HUES64 (cell line): ENCODE measurements around the gene CSTF2T.
"Not testable (repeated sequence)": the region's sequence is repeated elsewhere in the genome, so short reads cannot be mapped to it uniquely, and the experiment has no call there.

Experiments used
- H3K27ac ChIP-seq: 2 replicates; pipeline ENCODE4 v1.7.0; 2013; ENCODE audit warnings: low read depth, low read length, inconsistent platforms
- H3K27me3 ChIP-seq: 2 replicates; pipeline ENCODE4 v1.6.1; 2013; ENCODE audit warnings: mild to moderate bottlenecking, low read length; ENCODE audit not compliant: insufficient read depth
- H3K36me3 ChIP-seq: 2 replicates; pipeline ENCODE4 v1.6.1; 2013; ENCODE audit warnings: mild to moderate bottlenecking, low read length; ENCODE audit not compliant: insufficient read depth
- H3K4me1 ChIP-seq: 2 replicates; pipeline ENCODE4 v1.6.1; 2013; ENCODE audit warnings: mild to moderate bottlenecking, low read length, moderate library complexity; ENCODE audit not compliant: insufficient read depth
- H3K4me3 ChIP-seq: 2 replicates; pipeline ENCODE4 v1.5.1; 2013; ENCODE audit warnings: mild to moderate bottlenecking, low read length, moderate library complexity
- H3K9ac ChIP-seq: 2 replicates; pipeline ENCODE4 v1.6.1; 2013; ENCODE audit warnings: mild to moderate bottlenecking, low read depth, low read length
- H3K9me3 ChIP-seq: 2 replicates; pipeline ENCODE4 v1.6.1; 2013; ENCODE audit warnings: low read depth, low read length; ENCODE audit not compliant: insufficient read depth
- WGBS: fragments of 150-250, 120-280 bp; methylation state at CpG from one replicate; pipeline ENCODE4 v1.1.7; 2013; ENCODE audit warnings: missing lambda C conversion rate; 5-methylcytosine and 5-hydroxymethylcytosine counted together

Gene CSTF2T

GRCh38 chr10:51696251-51696650, 3.1 kb downstream of the CSTF2T start:
- H3K27me3 ChIP-seq: no peaks in the 10 kb centered on the region
- 90% methylated on average over 1 of the region's 1 CpG for WGBS
- peaks cover 29% of the 10 kb centered on the region for H3K36me3 ChIP-seq
- H3K4me3 ChIP-seq: no peak overlapping the region
- H3K9me3 ChIP-seq: no peaks in the 10 kb centered on the region
- H3K9ac ChIP-seq: no peak overlapping the region
- H3K4me1 ChIP-seq: peaks cover 30% of the 10 kb centered on the region; the same call in 1 of the 2 replicates
- no peak overlapping the region for H3K27ac ChIP-seq

- H3K27me3 ChIP-seq: no peaks in the 10 kb centered on the region
- H3K4me3 ChIP-seq: no peak overlapping the region
- H3K36me3 ChIP-seq: peaks cover 29% of the 10 kb centered on the region
- peaks cover 20% of the 10 kb centered on the region; the same call in 1 of the 2 replicates for H3K4me1 ChIP-seq
- no peak overlapping the region for H3K27ac ChIP-seq
- H3K9me3 ChIP-seq: no peaks in the 10 kb centered on the region
- 96% methylated on average over 4 of the region's 5 CpGs for WGBS
- H3K9ac ChIP-seq: no peak overlapping the region
Measured at GRCh38 chr10:51694086-51694768, 5.2 kb downstream of the CSTF2T start.

- no peaks in the 10 kb centered on the region for H3K27me3 ChIP-seq
- peaks cover 5% of the 10 kb centered on the region for H3K4me1 ChIP-seq
- no peak overlapping the region for H3K4me3 ChIP-seq
- 90% methylated on average over 4 of the region's 4 CpGs for WGBS
- no peak overlapping the region for H3K9ac ChIP-seq
- no peaks in the 10 kb centered on the region for H3K9me3 ChIP-seq
- H3K27ac ChIP-seq: no peak overlapping the region
- peaks cover 4% of the 10 kb centered on the region; the same call in 1 of the 2 replicates for H3K36me3 ChIP-seq
Measured at GRCh38 chr10:51691135-51691534, 8.3 kb downstream of the CSTF2T start.

GRCh38 chr10:51689536-51689935, 9.9 kb downstream of the CSTF2T start:
- no peak overlapping the region for H3K4me3 ChIP-seq
- H3K9ac ChIP-seq: no peak overlapping the region
- no peaks in the 10 kb centered on the region for H3K36me3 ChIP-seq
- H3K4me1 ChIP-seq: peaks cover 7% of the 10 kb centered on the region
- 93% methylated on average over 3 of the region's 3 CpGs for WGBS
- H3K27me3 ChIP-seq: no peaks in the 10 kb centered on the region
- H3K9me3 ChIP-seq: no peaks in the 10 kb centered on the region
- no peak overlapping the region for H3K27ac ChIP-seq

GRCh38 chr10:51688826-51689225, 10.6 kb downstream of the CSTF2T start:
- not testable (repeated sequence) for H3K9ac ChIP-seq, H3K9me3 ChIP-seq, H3K4me3 ChIP-seq, H3K4me1 ChIP-seq, H3K27ac ChIP-seq, H3K27me3 ChIP-seq, H3K36me3 ChIP-seq
- WGBS: 93% methylated on average over 2 of the region's 2 CpGs

GRCh38 chr10:51687296-51687695, 12.1 kb downstream of the CSTF2T start:
- no peak overlapping the region for H3K4me3 ChIP-seq
- H3K9ac ChIP-seq: no peak overlapping the region
- no peaks in the 10 kb centered on the region for H3K27me3 ChIP-seq
- H3K36me3 ChIP-seq: no peaks in the 10 kb centered on the region
- WGBS: 84% methylated on average over 1 of the region's 1 CpG
- H3K27ac ChIP-seq: no peak overlapping the region
- peaks cover 7% of the 10 kb centered on the region for H3K4me1 ChIP-seq
- H3K9me3 ChIP-seq: no peaks in the 10 kb centered on the region

- no peaks in the 10 kb centered on the region for H3K36me3 ChIP-seq
- H3K4me3 ChIP-seq: no peak overlapping the region
- H3K4me1 ChIP-seq: peaks cover 7% of the 10 kb centered on the region
- no peaks in the 10 kb centered on the region for H3K9me3 ChIP-seq
- WGBS: 94% methylated on average over 2 of the region's 2 CpGs
- no peak overlapping the region for H3K27ac ChIP-seq
- no peak overlapping the region for H3K9ac ChIP-seq
- no peaks in the 10 kb centered on the region for H3K27me3 ChIP-seq
Measured at GRCh38 chr10:51685768-51686167, 13.6 kb downstream of the CSTF2T start.

GRCh38 chr10:51683031-51683691, 16.2 kb downstream of the CSTF2T start:
- peaks cover 7% of the 10 kb centered on the region for H3K4me1 ChIP-seq
- no peaks in the 10 kb centered on the region for H3K9me3 ChIP-seq
- H3K9ac ChIP-seq: no peak overlapping the region
- H3K36me3 ChIP-seq: no peaks in the 10 kb centered on the region
- 94% methylated on average over 4 of the region's 4 CpGs for WGBS
- no peak overlapping the region for H3K27ac ChIP-seq
- H3K27me3 ChIP-seq: no peaks in the 10 kb centered on the region
- no peak overlapping the region for H3K4me3 ChIP-seq

- Histone ChIP-seq H3K36me3 (no peaks in the 10 kb centered on the region), H3K9ac (no peak overlapping the region), H3K27ac (no peak overlapping the region), H3K4me3 (no peak overlapping the region), H3K27me3 (no peaks in the 10 kb centered on the region), H3K4me1 (no peaks in the 10 kb centered on the region), H3K9me3 (no peaks in the 10 kb centered on the region)
- WGBS: 69% methylated on average over 5 of the region's 6 CpGs
Measured at GRCh38 chr10:51679841-51680240, 19.6 kb downstream of the CSTF2T start.

GRCh38 chr10:51675088-51675487, 24.3 kb downstream of the CSTF2T start:
- H3K4me1 ChIP-seq: no peaks in the 10 kb centered on the region
- H3K9ac ChIP-seq: no peak overlapping the region
- H3K27me3 ChIP-seq: no peaks in the 10 kb centered on the region
- H3K9me3 ChIP-seq: no peaks in the 10 kb centered on the region; the same call in 1 of the 2 replicates
- H3K27ac ChIP-seq: no peak overlapping the region
- no peaks in the 10 kb centered on the region for H3K36me3 ChIP-seq
- H3K4me3 ChIP-seq: no peak overlapping the region

GRCh38 chr10:51672039-51672535, 27.3 kb downstream of the CSTF2T start:
- H3K9ac ChIP-seq: no peak overlapping the region
- no peaks in the 10 kb centered on the region for H3K27me3 ChIP-seq
- no peaks in the 10 kb centered on the region for H3K4me1 ChIP-seq
- no peak overlapping the region for H3K4me3 ChIP-seq
- no peak overlapping the region for H3K27ac ChIP-seq
- H3K36me3 ChIP-seq: no peaks in the 10 kb centered on the region
- H3K9me3 ChIP-seq: no peaks in the 10 kb centered on the region; the same call in 1 of the 2 replicates
